Progenitor cell of endocrine pancreas (in vitro differentiated cells): ENCODE data around the gene CLASRP. TPM values are rescaled to one million over a fixed set of nuclear protein-coding genes. Genes with fewer than 3 reads are reported as not detected.

Experiments
- DNase-seq: peaks from one replicate; pipeline ENCODE4 v3.0.0; 2021; ENCODE audit warnings: low spot score; ENCODE audit not compliant: unreplicated experiment
- H3K27ac Mint-ChIP-seq: 2 replicates; pipeline ENCODE4 v1.8.0; 2021; ENCODE audit warnings: mild to moderate bottlenecking, moderate library complexity, mixed read lengths
- H3K27me3 Mint-ChIP-seq: 2 replicates; pipeline ENCODE4 v1.8.0; 2021; ENCODE audit warnings: mixed read lengths
- H3K36me3 Mint-ChIP-seq: 2 replicates; pipeline ENCODE4 v1.8.0; 2022; ENCODE audit warnings: mixed read lengths; ENCODE audit not compliant: insufficient read depth
- H3K4me1 Mint-ChIP-seq: 2 replicates; pipeline ENCODE4 v1.8.0; 2021; ENCODE audit warnings: low read depth, mixed read lengths
- H3K4me3 Mint-ChIP-seq: 2 replicates; pipeline ENCODE4 v1.8.0; 2021; ENCODE audit warnings: low read depth, mild to moderate bottlenecking, moderate library complexity, mixed read lengths
- H3K9me3 Mint-ChIP-seq: 2 replicates; pipeline ENCODE4 v1.8.0; 2021; ENCODE audit warnings: low read depth, mixed read lengths
- CTCF ChIP-seq: fragments of 200-600 bp; sonication (generic); IDR thresholded peaks from one replicate; pipeline ENCODE4 v1.5.0; 2021; ENCODE audit warnings: antibody characterized with exemption, mild to moderate bottlenecking; ENCODE audit not compliant: unreplicated experiment
- total RNA-seq: library from RNA; stranded (reverse); gene quantifications from 2 replicates; pipeline ENCODE4 v1.2.1, GENCODE V29; 2021

CLASRP gene
- total RNA-seq, 1 donor from 2014 or later = 111 TPM

- no peaks in the 10 kb centered on the region for H3K9me3 Mint-ChIP-seq
- no peak overlapping the region for H3K4me3 Mint-ChIP-seq
- H3K36me3 Mint-ChIP-seq = peaks cover 2% of the 10 kb centered on the region
- peaks cover 1% of the 10 kb centered on the region for H3K4me1 Mint-ChIP-seq
- no peak overlapping the region for H3K27ac Mint-ChIP-seq
- no peak for DNase-seq
- no peak for TF ChIP-seq CTCF
- H3K27me3 Mint-ChIP-seq = no peaks in the 10 kb centered on the region
Measured at GRCh38 chr19:45005787-45006186, 33.1 kb upstream of the CLASRP start.

- no peak overlapping the region for H3K4me3 Mint-ChIP-seq
- DNase-seq = no peak
- no peak overlapping the region for H3K27ac Mint-ChIP-seq
- H3K27me3 Mint-ChIP-seq = no peaks in the 10 kb centered on the region
- no peak for TF ChIP-seq CTCF
- H3K9me3 Mint-ChIP-seq = no peaks in the 10 kb centered on the region
- peaks cover 2% of the 10 kb centered on the region for H3K36me3 Mint-ChIP-seq
- no peaks in the 10 kb centered on the region for H3K4me1 Mint-ChIP-seq
Measured at GRCh38 chr19:45008552-45008951, 30.3 kb upstream of the CLASRP start.

GRCh38 chr19:45009625-45010255 is 29.1 kb upstream of the CLASRP start:
- H3K27ac Mint-ChIP-seq = no peak overlapping the region
- DNase-seq = no peak
- TF ChIP-seq CTCF = no peak
- no peak overlapping the region for H3K4me3 Mint-ChIP-seq
- no peaks in the 10 kb centered on the region for H3K27me3 Mint-ChIP-seq
- no peaks in the 10 kb centered on the region for H3K9me3 Mint-ChIP-seq
- H3K4me1 Mint-ChIP-seq = no peaks in the 10 kb centered on the region
- peaks cover 2% of the 10 kb centered on the region for H3K36me3 Mint-ChIP-seq

- no peak for DNase-seq
- Mint-ChIP-seq H3K9me3 (no peaks in the 10 kb centered on the region), H3K4me3 (no peak overlapping the region), H3K36me3 (peaks cover 2% of the 10 kb centered on the region), H3K4me1 (no peaks in the 10 kb centered on the region), H3K27ac (no peak overlapping the region), H3K27me3 (no peaks in the 10 kb centered on the region)
- TF ChIP-seq CTCF = no peak
Measured at GRCh38 chr19:45010306-45010705, 28.5 kb upstream of the CLASRP start.

GRCh38 chr19:45011959-45012358 is 26.9 kb upstream of the CLASRP start:
- no peaks in the 10 kb centered on the region for H3K27me3 Mint-ChIP-seq
- H3K27ac Mint-ChIP-seq = no peak overlapping the region
- H3K4me1 Mint-ChIP-seq = no peaks in the 10 kb centered on the region
- no peak for TF ChIP-seq CTCF
- peaks cover 2% of the 10 kb centered on the region for H3K36me3 Mint-ChIP-seq
- H3K4me3 Mint-ChIP-seq = no peak overlapping the region
- no peaks in the 10 kb centered on the region for H3K9me3 Mint-ChIP-seq
- no peak for DNase-seq
